GM12892 (cell line): Measurements from ENCODE around the gene SYTL2.

ENCODE experiments used
- POLR2A ChIP-seq: IDR thresholded peaks from 2 replicates; pipeline ENCODE4 v1.6.1; 2011; ENCODE audit warnings: low read depth, low read length, control low read depth
- POLR2AphosphoS5 ChIP-seq: IDR thresholded peaks from 2 replicates; pipeline ENCODE4 v1.6.1; 2011; ENCODE audit warnings: low read depth, low read length, control low read depth
- TAF1 ChIP-seq: IDR thresholded peaks from 2 replicates; pipeline ENCODE4 v1.6.1; 2011; ENCODE audit warnings: low read depth, mild to moderate bottlenecking, control low read depth, low read length, borderline replicate concordance

- TF ChIP-seq TAF1 (no peak), POLR2A (no peak), POLR2AphosphoS5 (no peak)
These were observed 14.7 kb upstream of the SYTL2 start for GRCh38 chr11:85825616-85826015.
